COLO668 (cell line): ENCODE measurements around the gene BNIP2.
"Not testable (repeated sequence)": the region's sequence is repeated elsewhere in the genome, so short reads cannot be mapped to it uniquely, and the experiment has no call there.

Experiments
- DNase-seq: peaks from one replicate; lab custom pipeline; 2025; ENCODE audit not compliant: unreplicated experiment; lab: John Stamatoyannopoulos, UW

BNIP2 gene, protein sequence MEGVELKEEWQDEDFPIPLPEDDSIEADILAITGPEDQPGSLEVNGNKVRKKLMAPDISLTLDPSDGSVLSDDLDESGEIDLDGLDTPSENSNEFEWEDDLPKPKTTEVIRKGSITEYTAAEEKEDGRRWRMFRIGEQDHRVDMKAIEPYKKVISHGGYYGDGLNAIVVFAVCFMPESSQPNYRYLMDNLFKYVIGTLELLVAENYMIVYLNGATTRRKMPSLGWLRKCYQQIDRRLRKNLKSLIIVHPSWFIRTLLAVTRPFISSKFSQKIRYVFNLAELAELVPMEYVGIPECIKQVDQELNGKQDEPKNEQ

DNA sequence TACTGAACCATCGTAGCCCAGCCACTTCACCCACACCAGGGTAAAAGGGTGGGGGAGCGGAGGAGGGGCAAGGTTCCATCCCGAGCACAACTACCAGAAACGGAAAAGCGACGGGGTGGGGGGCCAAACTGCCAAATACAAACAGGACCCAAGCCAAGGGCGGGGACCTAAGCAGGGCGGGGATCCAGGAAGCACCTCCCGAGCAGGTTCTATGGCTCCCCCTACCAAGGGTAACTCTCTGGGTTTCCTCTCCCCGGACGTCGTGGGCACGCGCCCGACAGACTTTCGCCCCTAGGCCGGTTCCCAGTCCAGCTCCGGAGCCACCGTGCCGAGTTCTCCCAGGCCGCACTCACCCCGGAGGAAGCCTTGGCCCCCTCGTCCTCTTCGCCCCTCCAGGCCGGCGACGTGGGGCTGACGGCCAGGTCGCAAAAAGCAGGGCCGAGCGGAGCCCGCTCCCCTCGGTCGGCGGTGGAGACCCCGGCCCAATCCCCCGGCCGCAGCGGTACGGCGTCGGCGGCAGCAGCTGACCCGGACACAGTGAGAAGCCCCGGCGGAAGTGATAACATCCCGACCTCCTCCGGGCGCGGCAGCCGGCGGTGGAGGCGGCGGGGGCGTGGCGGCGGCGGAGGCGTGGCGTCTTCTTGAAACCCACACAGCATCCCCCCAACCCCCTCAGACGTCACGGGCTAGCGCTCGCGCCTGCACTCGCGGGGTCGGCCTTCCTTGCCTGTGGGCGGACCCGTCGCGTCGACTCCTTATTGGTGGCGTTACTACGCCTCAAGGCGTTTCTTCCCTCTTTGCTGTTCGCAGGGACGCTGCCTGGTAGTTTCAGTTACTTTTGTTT is at the start of gene BNIP2:
TSS of gene BNIP2 (minus strand) at position 539 of the 844 bp plus-strand sequence. CDS start 6,863 bp downstream, outside the sequence.
- peak; percentile 98 for DNase-seq

DNA sequence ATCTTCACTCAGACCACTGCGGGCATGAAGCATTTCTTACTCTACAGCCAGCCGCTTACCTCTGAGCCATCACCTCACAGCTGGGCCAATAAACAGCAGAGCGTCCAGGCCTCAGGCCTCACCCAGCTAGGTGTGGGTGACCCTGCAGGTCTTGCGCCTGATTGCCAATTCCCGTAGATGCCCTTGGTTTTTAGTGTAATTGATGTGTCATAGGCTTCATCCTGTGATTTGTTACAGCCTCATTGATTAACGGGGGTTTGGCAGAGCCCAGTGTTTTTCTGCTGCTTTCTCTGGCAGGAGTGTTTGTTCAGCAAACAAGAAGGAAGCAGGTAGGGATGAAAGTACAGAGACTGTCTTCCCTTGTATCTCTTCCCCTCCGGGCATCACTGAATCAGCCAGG is 49.6 kb upstream of the BNIP2 start:
- DNase-seq: peak; percentile 69

DNA sequence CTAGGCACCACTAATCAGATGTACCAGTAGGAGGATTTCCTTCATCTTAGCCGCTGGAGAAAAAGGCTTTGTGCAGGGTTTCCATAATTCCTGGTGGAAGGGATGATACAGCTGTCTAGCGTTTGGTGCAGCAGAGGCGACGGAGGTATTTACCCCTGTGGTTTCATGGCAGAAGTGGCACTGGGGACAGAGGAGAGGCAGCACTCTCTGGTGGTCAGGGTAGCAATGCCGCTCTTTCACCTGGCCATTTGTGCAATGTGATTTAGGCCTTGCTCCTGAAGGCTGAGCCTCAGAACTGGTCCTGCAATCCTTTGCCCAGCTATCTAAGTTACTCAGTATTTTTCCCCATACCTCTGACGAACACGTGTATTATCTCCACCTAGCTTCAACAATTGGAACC is 47.1 kb upstream of the BNIP2 start:
- no peak for DNase-seq

DNA sequence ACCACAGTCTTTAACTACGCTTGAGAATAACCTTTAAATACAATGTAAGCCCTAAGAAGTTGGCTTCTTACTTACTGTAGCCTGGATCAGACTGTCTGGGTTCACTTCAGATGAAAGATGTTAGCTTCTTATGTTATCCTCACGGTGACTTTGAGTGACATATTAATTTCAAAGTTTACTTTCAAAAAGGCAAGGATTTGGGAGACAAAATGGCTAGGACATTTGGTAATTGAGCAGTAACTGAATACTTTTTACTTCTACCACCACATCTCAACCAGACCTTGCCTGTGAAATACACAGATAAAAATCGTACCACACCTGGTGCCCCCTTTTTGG is 36.0 kb upstream of the BNIP2 start:
- DNase-seq: no peak

DNA sequence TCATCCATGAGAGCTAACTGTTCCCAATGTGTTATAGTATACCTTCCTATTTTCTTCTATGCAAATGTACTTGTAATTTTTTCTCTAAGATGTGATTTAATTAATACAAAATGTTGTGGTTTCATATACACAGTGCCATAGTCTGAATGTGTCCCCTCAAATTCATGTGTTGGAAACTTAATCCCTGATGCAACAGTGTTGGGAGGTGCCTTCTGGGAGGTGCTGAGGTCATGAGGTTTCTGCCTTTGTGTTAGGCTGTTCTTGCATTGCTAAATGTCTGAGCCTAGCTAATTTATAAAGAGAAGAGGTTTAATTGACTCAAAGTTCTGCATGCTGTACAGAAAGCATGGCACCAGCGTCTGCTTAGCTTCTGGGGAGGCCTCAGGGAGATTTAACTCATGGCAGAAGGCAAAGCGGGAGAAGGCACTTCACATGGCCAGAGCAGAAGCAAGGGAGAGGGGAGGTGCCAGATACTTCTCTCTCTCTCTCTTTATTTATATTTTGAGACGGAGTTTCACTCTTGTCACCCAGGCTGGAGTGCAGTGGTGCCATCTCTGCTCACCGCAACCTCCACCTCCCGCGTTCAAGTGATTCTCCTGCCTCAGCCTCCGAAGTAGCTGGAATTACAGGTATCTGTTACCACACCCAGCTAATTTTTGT is 34.7 kb upstream of the BNIP2 start:
- DNase-seq: no peak

DNA sequence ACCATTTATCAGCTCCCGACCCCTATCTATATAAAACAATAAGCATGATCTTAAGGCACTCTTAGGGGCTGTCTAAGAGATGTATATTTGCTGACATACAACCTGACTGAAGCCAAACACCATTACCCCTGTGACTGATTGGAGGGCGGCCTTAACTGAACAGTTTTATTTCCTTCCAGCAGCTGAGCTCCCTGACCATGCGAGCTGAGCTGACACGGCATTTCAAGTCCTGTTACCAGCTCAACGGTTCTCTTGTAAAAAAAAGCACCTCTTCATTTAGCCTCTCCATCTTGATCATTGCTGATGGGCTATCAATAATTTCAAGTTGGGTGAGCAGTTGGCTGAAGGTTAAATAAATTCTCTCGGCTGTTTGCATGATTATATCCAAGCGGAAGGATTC is 33.4 kb upstream of the BNIP2 start:
- DNase-seq: no peak

DNA sequence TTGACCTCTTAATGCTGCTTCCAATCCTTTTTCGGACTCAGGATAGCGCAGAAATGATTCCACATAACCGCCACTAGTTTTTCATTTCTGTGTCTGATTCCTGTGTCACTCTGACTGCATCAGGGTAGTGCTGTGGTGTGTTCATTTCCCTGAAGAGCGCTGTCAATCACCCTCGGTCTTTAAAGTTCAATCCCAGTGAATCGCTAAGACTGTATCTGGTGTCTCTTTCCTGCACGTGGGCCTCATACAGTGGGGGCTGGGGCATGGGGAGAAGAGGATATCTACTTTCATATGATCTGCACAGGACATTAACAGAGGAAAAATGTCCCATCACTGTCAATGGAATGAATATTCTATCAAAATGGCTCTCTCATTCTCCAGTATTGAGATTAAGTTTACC is 32.9 kb upstream of the BNIP2 start:
- DNase-seq: no peak

DNA sequence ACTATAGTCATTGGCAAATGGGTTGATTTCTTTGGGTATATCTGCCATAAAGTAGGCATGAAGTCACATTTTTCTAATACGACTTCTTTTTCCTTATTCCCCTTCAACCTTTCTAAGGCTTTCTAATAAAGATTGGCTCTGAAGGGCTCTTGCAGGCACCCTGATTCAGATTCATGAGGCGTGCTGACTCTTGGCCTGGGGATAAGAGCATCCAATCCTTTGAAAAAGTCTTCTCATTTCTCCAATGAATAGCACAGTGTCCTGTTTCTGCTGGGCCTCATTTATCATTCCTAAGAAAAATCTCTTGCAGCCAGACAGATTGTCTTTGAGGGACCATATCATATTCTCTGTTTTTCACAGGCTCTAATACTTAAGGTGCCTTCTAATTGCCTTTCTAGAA is 32.3 kb upstream of the BNIP2 start:
- no peak for DNase-seq

DNA sequence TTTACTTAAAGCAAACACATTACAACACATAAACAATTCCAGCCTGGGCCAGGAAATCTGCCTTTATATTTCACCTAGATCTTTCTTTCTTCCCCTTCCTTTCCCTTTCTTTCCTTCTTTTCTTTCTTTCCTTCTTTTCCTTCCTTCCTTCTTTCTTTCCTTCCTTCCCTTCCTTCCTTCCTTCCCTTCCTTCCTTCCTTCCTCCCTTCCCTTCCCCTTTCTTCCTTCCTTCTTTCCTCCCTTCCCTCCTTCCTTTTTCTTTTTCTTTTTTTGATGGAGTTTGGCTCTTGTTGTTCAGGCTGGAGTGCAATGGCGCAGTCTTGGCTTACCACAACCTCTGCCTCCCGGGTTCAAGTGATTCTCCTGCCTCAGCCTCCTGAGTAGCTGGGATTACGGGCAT is 24.1 kb upstream of the BNIP2 start:
- DNase-seq: no peak

DNA sequence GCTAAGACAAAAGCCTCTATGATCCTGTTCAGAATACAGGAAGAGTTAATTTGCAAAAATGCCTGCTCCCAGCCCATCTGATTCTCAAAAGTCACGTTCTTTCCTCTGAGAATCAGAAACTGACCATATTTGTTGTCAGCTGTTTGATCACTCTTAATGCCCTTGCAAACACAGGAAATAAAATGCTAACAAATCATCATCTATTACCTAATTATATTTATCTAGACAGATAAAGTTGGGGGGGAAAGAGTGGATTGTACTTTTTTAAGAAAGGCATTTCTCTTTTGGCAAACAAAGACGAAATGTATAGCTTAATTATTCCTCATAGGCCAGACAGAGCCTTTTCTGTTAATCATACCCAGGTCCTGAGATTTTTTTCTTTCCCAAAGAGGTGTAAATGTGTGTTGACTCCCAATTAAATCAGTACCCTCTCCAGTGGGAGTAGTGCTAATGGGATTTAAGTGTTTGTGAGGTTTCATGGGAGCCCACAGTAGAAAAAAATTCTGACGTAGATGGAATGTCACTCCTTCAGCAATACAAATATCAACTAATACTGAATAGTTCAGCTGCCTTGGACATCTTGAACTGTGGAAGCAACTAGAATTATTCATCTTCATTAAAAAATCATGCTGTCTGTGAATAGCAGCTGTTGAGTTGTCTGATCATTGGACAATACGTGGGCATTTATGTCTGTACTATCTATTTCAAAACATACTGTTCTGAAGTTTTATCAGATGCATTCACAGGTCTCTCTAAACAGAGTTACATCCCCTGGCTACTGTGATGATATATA is 22.5 kb upstream of the BNIP2 start:
- DNase-seq: no peak

DNA sequence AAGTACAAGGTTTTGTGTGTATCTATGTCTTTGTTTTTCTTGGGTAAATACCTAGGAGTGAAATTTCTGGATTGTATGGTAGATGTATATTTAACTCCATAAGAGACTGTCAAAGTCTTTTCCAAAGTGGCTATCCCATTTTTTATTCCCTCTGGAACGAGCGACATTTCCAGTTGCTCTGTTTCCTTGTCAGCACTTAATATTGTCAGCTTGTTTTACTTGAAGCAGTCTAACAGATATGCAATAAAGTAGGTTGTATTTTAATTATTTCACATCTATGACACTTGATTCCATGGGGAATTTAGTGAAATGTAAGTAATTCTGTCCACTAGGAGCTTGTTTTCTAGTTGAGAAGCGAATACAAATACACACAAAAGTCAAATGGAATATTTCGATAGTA is 18.5 kb upstream of the BNIP2 start:
- DNase-seq: no peak

DNA sequence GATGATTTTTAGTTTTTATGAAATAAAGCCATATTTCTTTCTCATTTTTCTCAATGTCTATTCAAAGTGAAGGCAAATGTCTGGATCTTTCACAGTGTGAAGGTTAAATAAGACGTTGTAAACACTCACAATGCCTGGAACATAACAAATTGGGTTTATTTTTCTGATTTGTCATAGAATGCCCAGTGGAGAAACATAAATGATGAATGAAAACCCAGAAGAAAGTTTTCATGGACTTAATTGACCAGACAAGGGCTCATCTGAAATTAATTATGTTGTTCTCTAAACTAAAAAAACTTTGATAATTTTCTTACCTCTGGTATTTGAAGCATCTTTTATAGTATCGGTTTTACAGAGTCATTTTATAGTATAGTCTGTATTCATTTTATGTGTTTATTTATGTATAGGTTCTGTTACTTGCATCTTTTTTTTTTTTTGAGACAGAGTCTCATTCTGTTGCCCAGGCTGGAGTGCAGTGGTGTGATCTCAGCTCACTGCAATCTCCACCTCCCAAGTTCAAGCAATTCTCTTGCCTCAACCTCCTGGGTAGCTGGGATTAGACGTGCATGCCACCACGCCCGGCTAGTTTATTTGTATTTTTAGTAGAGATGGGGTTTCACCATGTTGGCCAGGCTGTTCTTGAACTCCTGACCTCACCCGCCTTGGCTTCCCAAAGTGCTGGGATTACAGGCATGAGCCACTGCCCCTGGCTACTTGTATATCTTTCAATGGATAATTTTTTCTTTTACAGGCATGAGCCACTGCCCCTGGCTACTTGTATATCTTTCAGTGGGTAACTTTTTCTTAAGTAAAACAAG is 15.1 kb upstream of the BNIP2 start:
- no peak for DNase-seq

DNA sequence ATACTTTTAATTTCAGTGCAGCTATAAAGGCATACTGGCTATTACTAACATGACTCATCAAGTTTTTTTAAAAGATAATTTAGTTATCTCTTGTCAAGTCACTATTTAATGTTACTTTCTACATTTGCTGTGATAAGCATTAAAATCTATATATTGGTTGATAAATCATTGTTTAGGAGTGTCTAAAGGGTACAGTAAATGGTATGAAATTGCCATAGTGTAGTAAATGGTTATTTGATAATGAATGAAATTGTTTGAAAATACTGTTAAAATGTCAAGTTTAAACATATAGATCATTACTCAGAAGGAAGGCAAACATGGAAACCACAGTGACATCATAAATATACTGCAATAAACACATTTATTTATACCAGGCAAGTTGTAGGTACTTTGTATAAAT is 13.2 kb upstream of the BNIP2 start:
- DNase-seq: no peak

DNA sequence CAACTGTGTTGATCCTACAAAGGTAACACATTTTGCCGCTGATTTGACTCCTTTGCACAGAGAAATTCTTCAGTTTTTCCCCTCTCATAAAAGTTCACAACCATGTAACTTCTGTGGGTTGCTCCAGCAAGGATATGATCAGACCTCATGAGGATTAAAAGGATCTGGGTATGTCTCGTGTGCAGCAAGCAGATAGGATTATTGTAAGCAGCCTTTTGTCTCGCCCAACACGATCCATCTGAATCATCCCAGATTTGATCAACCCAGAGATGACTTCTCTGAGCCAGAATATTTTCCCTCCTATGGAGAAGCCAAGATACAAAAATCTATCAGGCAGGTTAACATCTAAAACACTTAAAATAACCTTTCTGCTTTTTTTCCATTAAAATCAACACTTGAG is 12.8 kb upstream of the BNIP2 start:
- DNase-seq: no peak

DNA sequence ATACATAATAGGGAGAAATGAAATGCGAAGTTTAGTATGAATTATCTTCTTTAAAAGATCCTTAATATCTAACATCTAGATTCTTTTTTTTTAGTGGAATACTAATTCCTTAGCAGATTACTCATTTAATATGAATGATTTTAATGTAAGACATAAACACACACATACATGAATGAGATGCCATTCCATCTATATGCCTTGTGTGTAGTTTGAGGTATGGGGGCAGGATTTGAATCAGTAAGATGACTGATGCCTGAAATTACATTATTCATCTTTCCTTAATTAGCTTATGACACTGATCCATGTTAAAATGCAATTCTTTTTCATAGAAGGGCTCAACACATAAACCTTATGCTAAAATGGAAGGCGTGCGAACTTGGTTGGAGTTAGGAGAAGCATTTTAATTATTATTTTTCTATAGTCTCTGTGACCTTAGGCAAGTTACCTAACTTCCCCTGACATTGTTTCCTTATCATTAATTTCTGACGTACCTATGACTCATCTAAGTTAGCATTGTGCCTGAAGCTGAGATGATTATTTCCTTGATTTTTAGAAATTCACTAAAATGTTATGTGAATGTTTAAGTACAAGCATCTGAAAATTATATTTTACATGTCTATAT is 10.8 kb upstream of the BNIP2 start:
- DNase-seq: no peak

DNA sequence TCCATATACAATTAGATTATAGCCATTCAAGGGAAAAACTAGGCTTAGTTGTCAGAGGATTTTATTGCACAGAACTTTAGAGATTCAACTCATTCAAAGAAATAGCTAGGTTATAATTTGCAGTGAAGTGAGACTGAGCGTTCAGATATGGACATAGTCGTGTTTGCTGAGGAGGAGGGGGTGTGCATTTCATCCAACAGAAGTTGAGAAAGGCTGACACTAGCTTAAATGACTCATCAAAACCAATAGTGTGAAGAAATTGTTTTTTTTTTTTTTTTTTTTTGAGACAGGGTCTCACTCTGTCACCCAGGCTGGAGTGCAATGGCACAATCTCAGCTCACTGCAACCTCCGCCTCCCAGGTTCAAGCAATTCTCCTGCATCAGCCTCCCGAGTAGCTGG is 8.9 kb upstream of the BNIP2 start:
- DNase-seq: not testable (repeated sequence)

DNA sequence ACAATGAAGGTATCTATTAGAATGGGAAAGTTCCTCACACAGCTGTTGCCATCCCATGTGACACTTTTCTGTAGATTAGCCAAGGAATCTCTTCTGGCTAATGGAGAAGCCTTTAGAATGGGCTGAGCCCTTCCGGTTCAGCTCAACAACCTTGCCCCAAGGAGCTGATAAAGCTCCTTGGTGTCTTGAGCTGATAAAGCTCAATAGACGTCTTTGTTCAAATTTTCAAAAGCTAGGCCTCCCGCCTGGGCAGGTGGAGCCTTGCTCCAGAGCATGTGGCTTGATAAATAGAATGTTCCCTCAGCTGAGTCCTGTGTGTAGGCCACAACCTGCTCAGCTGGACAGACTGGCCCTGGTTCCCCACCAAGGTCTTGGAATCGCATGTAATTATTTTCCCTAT is 7.2 kb upstream of the BNIP2 start:
- DNase-seq: no peak

DNA sequence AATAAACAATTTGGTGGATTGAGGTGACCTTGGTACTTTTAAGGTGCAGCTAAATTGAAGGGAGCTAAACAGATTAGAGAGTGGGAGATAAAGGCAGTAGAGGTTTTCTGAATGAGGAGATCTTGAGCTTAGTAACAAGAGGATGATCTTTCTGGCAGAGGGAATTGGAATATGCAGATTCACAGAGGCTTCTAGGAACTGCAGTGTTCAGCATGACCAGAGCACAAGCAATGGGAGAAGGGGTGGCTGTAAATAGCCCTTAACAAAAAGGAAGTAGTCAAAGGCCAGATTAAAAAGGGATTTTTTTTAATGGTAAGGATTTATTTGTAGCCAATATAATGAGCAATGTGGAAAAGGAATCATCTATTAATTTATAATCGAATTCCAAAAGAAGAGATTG is 5.7 kb upstream of the BNIP2 start:
- DNase-seq: no peak

DNA sequence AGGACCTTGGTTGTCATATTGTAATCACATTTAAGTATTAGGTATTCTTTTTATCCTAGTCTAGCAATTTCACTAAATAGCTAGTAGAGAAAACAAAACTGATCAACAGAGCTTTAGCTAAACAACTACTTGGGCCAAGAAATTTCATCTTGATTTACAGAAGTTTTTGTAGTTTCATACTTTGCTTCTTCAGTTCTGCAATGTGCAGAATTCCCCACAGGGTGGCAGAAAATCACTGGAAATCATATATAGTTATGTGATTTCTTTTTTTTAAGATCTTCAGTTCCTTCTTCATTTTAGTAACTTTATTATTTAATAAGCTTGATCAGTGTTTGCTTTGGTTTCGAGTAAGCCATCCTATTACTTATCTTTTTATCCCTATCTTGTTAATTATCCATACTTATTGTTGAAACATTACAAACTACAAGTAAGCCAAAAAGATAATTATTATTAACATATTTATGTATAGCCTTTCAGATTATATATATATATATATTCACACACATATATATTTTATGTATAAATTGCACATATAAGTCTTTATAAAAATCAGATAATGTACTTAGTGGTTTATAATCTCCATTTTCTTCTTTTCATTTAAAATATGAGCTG is 2.2 kb upstream of the BNIP2 start:
- DNase-seq: peak; percentile 25
